Stimulated activated CD8-positive, alpha-beta memory T cell treated with anti-CD3 and anti-CD28 coated beads, Interleukin-15, amount 100 ng/mL, for 4 hours (primary cell): ENCODE measurements around the gene DMTF1.
A peak's percentile ranks its signal among the peaks of the same experiment; 100 is the strongest.

Experiments
- DNase-seq, 2 donors: peaks; one replicate each; pipeline ENCODE4 v3.0.0-alpha.2; 2020; ENCODE audit warnings: low read depth in 2 of 2

Gene DMTF1

DNA sequence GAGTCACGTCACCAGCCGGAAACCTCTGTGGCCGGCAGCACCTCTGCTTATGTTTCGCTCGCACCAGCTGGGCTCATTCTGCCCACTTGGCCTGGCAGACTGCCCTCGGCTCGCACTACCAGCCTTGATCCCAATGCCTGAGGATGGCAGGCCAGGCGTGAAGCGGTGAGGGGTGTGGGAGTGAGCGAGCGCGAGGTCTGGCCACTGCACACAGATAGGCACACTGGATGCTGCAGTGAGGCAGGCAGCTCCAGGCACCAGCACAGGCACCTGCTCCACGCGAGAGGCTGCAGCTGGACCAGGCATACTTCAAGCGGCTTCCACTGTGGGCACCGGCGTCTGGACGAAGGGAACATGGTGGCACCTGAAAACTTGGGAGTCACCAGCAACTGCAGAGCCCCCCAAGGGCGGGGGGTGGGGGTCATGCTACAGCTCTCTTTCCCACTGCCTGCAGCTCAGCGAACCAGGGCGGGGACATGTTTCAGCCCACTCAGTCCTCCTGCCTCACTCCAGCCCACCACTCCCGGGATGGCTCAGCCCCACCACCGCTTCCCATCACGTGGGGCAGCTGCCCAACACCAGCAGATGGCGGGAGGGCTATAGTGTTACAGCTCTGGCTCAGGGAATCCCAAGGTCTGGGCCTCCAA, 5.4 kb upstream of the DMTF1 start:
- DNase-seq = no peak

DNA sequence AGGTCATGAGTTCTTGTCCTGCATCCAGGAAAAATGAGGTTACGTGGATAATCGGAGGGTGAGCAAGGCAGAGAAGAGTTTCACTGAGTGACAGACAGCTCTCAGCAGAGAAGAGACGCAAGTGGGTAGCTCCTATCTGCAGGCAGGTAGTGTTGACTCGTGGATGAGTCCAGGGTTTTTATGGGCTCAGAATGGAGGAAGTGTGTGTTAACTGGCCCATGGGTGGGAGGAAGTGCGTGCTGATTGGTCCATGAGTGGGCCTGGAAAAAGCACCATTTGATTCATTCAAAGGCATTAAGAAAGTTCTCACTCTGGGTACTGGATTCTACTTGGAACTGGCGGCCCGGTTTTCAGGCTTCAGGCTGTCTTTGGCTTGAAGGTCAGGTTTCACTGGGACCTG, 4.8 kb upstream of the DMTF1 start:
- DNase-seq = no peak

DNA sequence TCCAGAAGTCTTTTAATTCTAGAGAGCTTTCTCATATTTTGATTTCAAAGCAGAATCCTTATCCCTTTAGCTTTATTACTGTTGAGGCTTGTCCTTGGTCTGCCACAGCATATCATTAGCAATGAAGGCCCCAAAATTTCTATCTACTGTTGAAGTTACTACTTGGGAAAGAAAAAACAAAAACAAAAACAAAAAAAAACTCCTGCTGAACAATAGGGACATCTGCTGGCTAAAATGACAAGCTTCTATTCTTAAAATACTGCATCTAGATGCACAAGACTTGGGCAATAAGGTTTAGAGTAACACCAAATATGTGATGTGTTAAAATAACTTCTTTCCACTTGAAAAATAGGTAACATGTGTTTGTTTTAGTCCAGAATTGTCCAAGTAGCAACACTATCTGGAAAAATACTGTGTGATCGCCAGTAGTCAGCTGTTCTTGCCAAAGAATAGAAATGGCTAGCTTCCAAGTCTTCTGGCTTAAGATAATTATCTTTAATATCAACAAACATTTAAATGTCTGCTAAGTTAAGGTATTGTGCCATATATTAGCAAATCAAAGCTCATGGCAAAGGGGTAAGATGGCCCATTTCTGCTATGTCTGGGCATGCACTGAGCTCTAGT, 3.8 kb upstream of the DMTF1 start:
- DNase-seq = no peak

DNA sequence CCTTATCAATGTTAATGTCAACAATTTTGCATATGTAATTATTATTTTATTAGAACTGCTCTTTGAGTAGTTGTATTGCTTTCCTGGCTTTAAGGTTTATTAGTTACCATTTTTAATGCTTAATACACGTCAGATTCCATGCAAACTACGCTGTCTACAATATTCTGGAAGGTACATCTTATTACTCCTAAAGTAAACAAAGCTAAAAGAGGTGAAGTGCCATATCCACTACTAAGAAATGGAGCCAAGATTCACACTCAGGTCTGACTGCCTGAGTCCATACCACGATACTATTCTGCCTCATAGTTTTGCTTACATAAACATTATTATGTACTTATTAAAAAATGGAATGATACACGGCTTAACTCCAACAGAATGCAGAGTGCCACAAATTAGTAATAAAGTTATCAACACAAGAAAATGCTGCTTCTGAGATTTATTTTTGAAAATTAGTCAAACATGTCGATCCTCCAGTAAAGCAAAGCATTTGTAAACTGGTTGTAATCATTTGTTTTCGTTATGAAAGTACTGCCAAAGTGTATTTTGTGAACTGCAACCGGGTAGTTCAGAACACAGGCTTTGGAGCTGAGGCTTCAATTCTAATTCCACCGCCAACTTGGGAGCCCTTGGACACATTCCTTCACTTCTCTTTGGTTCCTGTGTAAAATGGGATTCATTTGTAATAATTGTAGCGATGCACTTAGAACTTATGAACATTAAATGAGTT, 1.1 kb upstream of the DMTF1 start:
- no peak for DNase-seq

DNA sequence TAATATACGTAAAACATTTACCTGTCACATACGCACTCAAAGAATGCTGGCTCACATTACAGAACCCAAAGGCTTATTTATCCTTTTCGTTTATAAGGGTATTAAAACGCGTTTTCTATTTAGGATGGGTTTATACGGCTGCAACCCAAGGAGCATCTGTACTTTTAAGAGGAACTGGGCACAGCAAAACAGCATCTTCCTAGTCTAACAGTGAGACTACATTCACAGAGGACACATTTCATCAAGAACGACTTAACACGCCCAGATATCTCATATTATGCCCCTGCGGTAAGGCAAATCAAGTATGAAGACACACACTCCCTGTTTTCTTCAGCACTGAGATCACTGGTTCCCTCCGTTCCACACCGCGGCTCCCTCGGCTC, 533 bp upstream of the DMTF1 start:
- no peak for DNase-seq

DNA sequence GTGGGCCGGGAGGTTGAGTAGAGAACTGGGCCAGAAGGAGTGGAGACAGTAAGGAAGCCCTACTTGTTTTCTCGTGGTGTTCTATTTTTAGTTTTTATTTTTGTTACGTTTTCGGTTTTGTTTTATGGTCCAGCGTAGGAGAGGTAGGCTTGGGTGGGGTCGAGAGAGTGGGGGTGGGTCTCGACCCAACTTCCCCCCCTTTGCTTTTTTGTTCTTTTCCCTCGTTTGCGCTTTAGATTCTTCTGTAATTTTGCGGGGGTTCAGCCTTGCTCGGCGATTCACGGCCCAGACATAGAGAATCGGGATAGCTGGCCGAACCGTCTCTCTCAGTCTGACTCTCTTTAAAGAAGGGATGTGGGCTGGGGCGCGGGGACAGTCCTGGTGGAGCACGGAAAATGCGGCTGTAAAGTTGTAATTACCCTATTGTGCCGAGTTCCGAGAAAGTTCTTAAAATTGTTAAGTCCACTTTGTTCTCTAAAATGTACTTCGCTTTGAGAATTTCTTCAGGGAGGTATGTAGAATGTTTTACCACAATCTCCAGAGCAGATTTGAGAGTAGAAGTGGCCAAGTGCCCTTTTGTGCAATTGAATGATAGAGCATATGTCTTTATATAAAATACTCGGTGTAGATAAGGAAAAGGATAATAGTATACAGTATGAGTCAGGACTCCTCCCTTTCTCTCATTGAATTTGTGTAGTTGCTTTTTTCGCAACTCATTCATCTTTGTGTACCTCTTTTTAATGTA, 816 bp downstream of the DMTF1 start:
- peak in 1 of 2 donors; percentile 13 for DNase-seq

DNA sequence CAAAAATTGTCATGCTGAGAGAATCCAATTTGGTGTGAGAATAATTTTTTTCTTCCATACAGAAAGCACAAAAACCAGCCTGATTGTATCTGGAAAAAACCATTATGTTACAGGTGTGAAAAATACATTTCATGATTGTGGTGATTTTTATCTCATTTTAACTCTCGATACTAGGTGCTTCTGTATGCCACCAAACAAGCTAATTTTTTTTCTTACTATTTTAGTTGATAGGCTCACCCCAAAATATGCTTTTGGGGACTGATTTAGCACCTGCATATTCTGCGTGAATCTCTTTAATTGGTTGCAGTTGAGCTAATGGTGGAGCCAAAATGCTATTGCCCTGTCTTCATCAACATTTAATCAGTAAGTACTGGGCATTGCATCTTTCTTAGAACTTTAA, 1.9 kb downstream of the DMTF1 start:
- DNase-seq = no peak

DNA sequence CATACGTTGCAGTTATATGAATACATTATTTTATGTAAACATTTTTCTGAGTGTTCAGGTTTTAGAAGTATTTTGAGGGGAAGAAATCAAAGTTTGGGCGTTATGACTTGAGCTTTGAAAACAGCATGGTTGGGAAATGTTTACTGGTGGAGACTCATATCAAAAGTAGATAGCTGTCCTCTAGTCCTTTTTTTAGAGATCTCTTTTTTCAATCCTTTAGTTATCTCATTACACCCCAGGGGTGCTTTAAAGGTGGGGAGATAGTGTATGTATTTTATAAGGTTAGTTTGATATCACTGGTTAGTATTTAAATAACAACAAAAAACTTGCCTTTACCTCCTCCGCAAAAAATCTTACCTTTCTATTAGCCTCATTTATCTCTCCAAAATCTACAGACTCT, 2.3 kb downstream of the DMTF1 start:
- no peak for DNase-seq

DNA sequence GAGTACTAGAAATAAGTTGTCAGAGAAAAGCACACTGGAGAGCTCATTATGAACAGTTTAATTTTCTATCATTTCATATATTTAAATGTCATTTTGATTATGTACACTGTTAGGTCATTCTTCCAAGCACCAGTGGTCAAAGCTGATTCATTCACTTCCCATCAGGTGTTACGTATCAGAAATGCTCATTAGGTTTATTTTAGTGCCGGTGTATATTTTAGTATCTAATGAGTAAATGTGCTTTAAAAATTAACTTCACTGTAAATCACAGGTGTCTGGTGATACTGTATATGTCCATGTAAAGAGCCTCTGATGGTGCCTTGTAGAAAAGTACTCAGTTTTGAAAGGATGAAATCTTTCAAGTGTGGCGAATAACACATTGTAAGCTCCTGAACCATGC, 3.5 kb downstream of the DMTF1 start:
- no peak for DNase-seq

DNA sequence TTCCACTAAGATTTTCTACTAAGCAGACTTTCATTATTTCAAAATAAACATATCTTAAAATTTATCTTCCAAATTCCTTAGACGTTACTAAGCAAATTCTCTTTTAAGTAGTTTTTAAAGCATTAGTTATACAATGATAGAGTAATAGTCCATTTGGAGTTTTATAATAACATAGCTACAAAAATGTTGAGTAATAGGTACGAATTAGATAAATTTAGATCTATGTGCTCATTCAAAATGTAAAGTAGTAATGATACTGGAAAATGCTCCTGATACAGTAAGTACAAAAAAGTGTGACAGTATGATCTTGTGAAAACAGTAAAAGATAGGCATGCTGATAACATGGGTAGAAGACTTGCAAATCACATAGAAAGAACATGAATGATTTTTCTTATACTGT, 4.5 kb downstream of the DMTF1 start:
- DNase-seq = no peak

DNA sequence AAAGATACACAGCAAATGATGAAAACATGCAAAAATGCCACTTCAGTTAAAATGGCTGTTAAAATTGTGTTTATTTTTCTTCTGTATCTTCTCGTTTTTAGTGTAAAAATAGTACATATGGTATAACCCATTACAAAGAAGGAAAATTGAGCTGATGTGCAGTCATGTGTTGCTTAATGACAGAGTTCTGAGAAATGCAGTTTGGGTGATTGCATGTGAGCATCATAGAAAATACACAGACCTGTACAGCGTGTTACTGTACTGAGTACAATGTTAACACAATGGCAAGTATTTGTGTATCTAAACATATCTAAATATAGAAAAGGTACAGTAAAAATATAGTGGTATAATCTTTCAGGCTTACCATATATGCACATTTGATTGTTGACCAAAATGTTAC, 7.3 kb downstream of the DMTF1 start:
- no peak for DNase-seq

DNA sequence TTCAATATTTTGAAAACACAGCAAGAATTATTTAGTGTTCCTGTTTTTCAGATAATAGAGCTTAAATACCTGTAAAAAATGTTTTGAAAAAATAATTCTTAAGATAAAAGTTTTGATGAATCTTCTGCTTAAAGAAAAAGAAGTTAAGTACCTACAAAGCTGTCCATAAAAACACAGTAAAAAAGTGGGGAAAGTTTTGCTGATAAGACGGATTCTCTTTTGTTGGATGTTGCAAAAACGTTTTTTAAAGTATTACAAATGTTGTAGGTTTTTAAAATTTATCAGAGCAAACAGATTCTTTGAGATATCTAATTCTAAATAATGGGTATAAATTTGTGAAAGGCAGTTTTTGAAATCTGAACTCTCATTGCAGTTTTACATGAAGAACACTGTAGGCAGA, 12.2 kb downstream of the DMTF1 start:
- no peak for DNase-seq

DNA sequence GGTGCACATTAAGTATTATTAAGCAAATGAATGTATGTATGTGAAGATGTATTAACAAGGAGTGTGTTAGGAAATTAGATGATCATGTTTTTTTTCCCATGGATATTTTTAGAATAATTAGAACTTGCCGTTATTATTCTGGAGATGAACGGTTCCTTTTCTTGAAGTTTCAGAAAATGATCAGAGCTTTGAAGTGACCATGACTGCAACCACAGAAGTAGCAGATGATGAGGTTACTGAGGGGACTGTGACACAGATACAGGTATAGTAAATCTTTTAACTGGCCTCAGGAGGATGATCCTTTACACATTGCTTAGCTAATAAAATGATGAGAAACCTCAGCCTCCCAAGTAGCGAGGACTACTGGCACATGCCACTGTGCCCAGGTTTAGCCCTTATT, 18.6 kb downstream of the DMTF1 start:
- DNase-seq = no peak

DNA sequence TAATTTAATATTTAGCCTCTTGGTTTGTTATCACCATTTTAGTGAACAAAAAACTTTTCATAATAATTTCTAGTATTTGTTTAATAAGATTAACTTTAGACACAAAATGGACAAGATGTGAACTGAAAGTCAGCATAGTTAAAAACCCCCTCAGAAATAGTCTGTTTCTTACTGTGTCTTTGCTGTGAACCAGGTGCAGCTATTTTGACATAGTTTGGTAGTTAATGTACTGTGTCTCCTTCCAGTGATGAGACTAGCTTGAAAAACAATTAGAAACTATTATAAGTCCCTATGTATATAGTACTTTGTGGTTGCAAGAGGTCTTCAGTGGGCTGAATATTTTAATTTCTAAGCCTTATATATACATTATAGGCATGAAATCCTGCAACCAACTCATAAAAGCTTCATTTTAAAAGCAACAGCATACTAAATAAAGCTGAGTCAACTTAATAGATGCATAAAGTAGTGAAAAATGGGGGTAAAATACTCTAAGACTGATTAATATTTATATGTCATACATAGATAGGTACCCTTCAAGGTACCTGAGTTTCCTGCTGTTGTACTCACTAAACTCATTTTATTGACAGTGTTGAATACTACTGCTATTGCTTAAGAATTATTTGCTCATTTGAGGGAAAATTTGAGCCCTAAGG, 19.2 kb downstream of the DMTF1 start:
- DNase-seq = no peak

DNA sequence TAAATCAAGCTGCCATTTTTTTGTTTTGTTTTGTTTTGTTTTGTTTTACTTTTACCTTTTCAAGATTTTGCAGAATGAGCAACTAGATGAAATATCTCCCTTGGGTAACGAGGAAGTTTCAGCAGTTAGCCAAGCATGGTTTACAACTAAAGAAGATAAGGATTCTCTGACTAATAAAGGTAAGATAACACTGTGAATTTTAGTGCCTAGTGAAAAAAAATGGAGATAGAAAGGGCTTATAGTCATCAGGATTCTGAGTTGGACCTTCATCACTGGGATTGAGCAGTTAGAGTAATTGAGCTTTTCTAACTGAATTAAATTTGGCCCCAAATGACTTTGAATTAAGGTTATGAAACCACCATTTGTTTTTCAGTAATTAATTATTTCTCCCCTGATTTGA, 21.2 kb downstream of the DMTF1 start:
- no peak for DNase-seq

DNA sequence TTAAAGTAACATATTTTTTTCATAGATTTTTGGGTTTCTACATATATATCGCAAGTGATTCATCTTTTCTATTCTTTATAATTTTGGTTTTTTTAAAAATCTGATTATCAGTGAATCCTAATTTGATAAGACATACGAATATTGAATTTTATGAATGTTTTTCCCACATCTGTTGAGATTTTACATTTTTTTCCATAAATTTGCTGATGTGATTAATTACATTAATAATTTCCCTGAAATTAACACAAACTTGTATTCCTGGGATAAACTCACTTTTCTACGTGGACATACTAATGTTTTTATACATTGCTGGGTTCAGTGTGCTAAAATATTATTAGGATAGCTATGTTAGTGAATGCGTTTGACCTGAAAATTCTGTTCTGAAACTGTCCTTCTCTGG, 26.1 kb downstream of the DMTF1 start:
- DNase-seq = no peak

DNA sequence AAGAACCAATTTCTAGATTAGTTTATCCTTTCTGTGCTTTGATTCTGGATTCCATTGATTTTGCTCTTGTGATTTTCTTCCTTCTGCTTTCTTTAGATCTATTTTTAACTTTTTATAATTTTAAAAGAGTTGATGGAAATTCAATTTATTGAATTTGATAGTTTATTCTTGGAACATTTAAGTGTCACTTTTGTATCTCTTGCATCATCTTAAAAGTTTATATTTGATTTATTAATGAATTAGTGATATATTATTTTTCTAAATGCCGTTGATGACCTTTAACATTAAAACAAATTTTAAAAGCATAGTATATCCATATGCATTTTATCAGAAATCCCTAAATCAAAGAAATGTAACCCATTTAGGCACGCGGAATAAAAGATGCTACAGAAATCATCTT, 26.9 kb downstream of the DMTF1 start:
- no peak for DNase-seq

DNA sequence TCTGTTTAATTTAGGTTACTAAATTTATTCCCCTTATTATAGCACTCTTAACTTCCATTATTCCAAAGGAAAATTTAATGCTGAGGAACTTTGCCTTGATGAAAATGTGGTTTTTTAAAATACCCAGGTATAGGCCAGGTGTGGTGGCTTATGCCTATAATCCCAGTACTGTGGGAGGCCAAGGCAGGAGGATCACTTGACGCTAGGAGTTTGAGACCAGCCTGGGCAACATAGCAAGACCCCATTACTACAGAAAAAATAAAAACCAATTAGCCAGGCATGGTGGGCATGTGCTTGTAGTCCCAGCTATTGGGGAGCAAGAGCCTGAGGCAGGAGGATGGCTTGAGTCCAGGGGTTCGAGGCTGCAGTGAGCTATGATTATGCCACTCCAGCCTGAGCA, 34.9 kb downstream of the DMTF1 start:
- DNase-seq = no peak

DNA sequence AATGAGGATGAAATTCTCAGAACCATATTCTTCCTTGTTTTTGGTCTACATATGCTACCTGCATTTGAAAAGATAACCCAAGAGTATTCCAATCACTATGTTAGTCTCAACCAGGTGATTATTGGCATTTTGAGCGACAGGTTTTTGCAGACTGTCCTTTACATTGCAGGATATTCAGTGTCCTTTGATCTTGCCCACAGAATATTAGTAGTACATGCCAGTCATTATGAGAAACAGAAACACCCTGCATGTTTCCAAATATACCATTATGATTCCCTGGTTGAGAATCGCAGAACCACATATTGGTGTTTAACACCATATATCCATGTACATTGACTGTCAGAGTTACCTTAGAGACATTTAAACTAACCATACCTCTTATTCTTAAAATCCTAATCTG, 36.7 kb downstream of the DMTF1 start:
- DNase-seq = no peak

DNA sequence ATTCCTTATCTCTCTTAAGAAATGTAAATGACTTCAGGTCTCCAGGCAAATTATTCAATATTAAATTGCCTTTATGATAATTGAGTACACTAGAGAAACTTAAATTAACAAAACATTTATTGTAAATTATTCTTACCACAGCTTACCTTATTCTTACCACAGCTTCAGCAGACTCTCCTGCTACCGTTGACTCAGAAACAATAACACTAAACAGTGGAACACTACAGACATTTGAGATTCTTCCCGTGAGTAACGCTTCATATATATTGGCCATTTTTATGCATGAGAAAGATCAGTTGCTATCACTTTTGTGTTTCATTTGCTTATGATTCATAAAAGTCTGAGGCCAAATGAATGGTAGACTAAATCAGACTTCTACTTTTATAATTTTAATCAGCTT, 38.5 kb downstream of the DMTF1 start:
- DNase-seq = no peak

DNA sequence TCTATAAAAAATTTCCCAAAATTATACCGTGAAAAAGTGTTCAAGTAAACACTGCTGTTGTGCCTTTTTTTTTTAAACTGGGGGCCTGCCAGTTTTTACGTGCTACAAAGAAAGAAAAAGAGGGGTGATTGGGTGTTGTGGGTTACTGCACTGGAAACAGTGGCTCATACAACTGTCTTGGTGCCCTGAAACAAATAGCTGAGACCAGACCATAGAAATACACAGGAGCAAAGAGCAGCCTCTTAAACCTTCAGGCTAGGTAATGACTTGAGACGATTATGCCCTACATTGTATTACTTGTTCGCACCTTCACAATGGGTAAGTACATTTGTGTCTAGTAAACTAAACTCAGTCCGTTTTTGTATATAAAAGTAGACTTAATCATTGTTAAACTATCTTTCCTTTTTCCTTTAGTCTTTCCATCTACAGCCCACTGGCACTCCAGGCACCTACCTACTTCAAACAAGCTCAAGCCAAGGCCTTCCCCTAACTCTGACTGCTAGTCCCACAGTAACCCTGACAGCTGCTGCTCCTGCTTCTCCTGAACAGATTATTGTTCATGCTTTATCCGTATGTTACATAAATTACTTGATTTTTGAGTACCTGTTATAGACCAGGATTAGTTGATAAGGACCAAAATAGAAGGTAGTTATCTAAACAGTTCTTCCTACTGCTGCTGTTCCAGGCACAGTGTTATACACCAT, 40.7 kb downstream of the DMTF1 start:
- no peak for DNase-seq

DNA sequence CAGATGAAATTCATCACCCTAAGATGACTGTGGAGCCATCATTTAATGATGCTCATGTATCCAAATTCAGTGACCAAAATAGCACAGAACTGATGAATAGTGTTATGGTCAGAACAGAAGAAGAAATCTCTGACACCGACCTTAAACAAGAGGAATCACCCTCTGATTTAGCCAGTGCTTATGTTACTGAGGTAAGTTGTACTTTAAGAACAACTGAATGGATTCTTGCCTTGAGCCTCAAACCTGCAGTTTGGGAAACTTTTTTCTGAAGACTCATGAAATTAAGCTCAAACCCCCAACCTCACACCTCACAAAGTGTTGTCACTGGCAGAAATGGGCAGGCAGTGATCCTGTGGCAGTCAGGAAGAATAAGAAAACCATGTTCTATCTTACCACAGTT, 41.7 kb downstream of the DMTF1 start:
- no peak for DNase-seq
